GM21825 (cell line): Measurements from ENCODE around the gene EFHD2.
"Not testable (repeated sequence)": the region's sequence is repeated elsewhere in the genome, so short reads cannot be mapped to it uniquely, and the experiment has no call there.

Experiments used
- ATAC-seq: cut with Tn5 transposase; IDR thresholded peaks from one replicate; pipeline ENCODE4 v1.9.1; 2021; ENCODE audit warnings: mild to moderate bottlenecking, moderate library complexity; ENCODE audit not compliant: unreplicated experiment

EFHD2 gene

GRCh38 chr1:15471723-15472122, 62.0 kb downstream of the EFHD2 start:
- not testable (repeated sequence) for ATAC-seq

GRCh38 chr1:15472587-15472986, 62.9 kb downstream of the EFHD2 start:
- ATAC-seq = no peak

- no peak for ATAC-seq
These were observed 66.1 kb downstream of the EFHD2 start, which contains the start of gene CELA2B for GRCh38 chr1:15475752-15476314. CELA2B (plus strand) TSS chr1:15476104; CDS start chr1:15476126, 22 bp downstream.

GRCh38 chr1:15476927-15477326, 67.2 kb downstream of the EFHD2 start:
- ATAC-seq = no peak

- ATAC-seq = no peak
These were observed 68.0 kb downstream of the EFHD2 start for GRCh38 chr1:15477646-15478212.
